Astrocyte of the cerebellum (primary cell): ENCODE data around the gene MSANTD3.

Source experiments
- DNase-seq: peaks from one replicate; pipeline ENCODE4 v3.0.0-alpha.2; 2011; ENCODE audit warnings: low read depth
- H3K4me3 ChIP-seq: 2 replicates; pipeline ENCODE4 v1.5.1; 2011; ENCODE audit warnings: mild to moderate bottlenecking, low read depth, low read length, moderate library complexity
- CTCF ChIP-seq: IDR thresholded peaks from 2 replicates; pipeline ENCODE4 v1.5.1; 2012; ENCODE audit warnings: low read length, low read depth, moderate library complexity, mild to moderate bottlenecking; ENCODE audit errors: missing control alignments
- in situ Hi-C: cut with HindIII; loops from 2 replicates; pipeline ENCODE4 v1.10.0; 2017; ENCODE audit warnings: low sequenced_read_pairs

The MSANTD3 gene

GRCh38 chr9:100447041-100447440 lies 20.1 kb downstream of the MSANTD3 start:
- in situ Hi-C loops, result no loop called here
- no peak for DNase-seq
- TF ChIP-seq CTCF, result no peak
- no peak overlapping the region for H3K4me3 ChIP-seq

- no peak for DNase-seq
- no peak overlapping the region for H3K4me3 ChIP-seq
- in situ Hi-C loops, result no loop called here
- no peak for TF ChIP-seq CTCF
Observed at GRCh38 chr9:100448266-100448665, 21.3 kb downstream of the MSANTD3 start.

- DNase-seq, result no peak
- in situ Hi-C loops, result no loop called here
Observed at GRCh38 chr9:100449420-100449819, 22.5 kb downstream of the MSANTD3 start.

GRCh38 chr9:100452894-100453293 lies 26.0 kb downstream of the MSANTD3 start:
- in situ Hi-C loops, result no loop called here
- H3K4me3 ChIP-seq, result no peak overlapping the region
- no peak for TF ChIP-seq CTCF
- no peak for DNase-seq

More at GRCh38 chr9:100449420-100449819, 22.5 kb downstream of the MSANTD3 start:
- TF ChIP-seq CTCF, result no peak
- no peak overlapping the region for H3K4me3 ChIP-seq

- TF ChIP-seq CTCF, result no peak
- DNase-seq, result no peak
- in situ Hi-C loops, result no loop called here
- no peak overlapping the region for H3K4me3 ChIP-seq
Observed at GRCh38 chr9:100455470-100455869, 28.5 kb downstream of the MSANTD3 start.

GRCh38 chr9:100457517-100457916 lies 30.6 kb downstream of the MSANTD3 start:
- TF ChIP-seq CTCF, result no peak

GRCh38 chr9:100459963-100460362 lies 33.0 kb downstream of the MSANTD3 start:
- no peak overlapping the region for H3K4me3 ChIP-seq
- DNase-seq, result no peak
- no peak for TF ChIP-seq CTCF
- in situ Hi-C loops, result no loop called here

More at GRCh38 chr9:100457517-100457916, 30.6 kb downstream of the MSANTD3 start:
- no peak for DNase-seq
- no peak overlapping the region for H3K4me3 ChIP-seq
- in situ Hi-C loops, result no loop called here
